ENCODE data around the gene PTPRG. TPM values are rescaled to one million over a fixed set of nuclear protein-coding genes. Genes with fewer than 3 reads are reported as not detected.

The PTPRG gene
- total and polyA plus RNA-seq, 2 donors (not counting 3 experiments of a cell fraction or from before 2014, with no cell fraction given), result 8.9 to 39.1 TPM

- no peaks in the 10 kb centered on the region for H4K20me1 ChIP-seq (replicated peaks; ENCODE audit: control insufficient read depth, extremely low read depth, insufficient read depth, low read length)
- no peaks in the 10 kb centered on the region for H3K9me3 ChIP-seq (replicated peaks; ENCODE audit: control insufficient read depth, insufficient read depth, low read length)
- H3K27me3 ChIP-seq (ENCODE audit: control insufficient read depth in 2 of 2, insufficient read depth in 2 of 2, low read length in 2 of 2), result no peaks in the 10 kb centered on the region
- BruUV-seq (replicated peaks), result no TSS peak
- peak overlapping the region; percentile 79 for H2AFZ ChIP-seq (ENCODE audit: low read depth, low read length)
- H3K4me3 ChIP-seq (replicated peaks in 1 of 3; ENCODE audit: insufficient read depth in 1 of 3, low read depth in 1 of 3, low read length in 3 of 3), result peak overlapping the region; percentile 64 to 93 (median 82)
- H3K4me1 ChIP-seq (ENCODE audit: control insufficient read depth, extremely low read depth, insufficient read depth, low read length), result peaks cover 30% of the 10 kb centered on the region
- H3K27ac ChIP-seq (ENCODE audit: insufficient read depth, low read depth, low read length), result peak overlapping the region; percentile 76
- H3K9me1 ChIP-seq (replicated peaks; ENCODE audit: control insufficient read depth, extremely low read depth, insufficient read depth, low read length), result no peaks in the 10 kb centered on the region
- H3K9ac ChIP-seq (replicated peaks; ENCODE audit: extremely low read depth, insufficient read depth, low read length), result peak overlapping the region; percentile 81
- CTCF ChIA-PET, result interaction anchor here (1.2 to 16.1 kb wide), 4 partner anchors 373 to 625 kb away, joined by 4 to 182 read pairs (median 6); no protein-coding TSS in a partner anchor
- POLR2A ChIA-PET, result interaction anchor here (0.7 kb wide), 1 partner anchor 291 kb away, joined by 3 read pairs; no protein-coding TSS in a partner anchor
- H3K79me2 ChIP-seq (ENCODE audit: control insufficient read depth, insufficient read depth, low read length), result peaks cover 25% of the 10 kb centered on the region
- DNase-seq (ENCODE audit: low read depth, low spot score) (peak; percentile 48), FAIRE-seq (peak; percentile 77)
- intact Hi-C loops (cut with micrococcal nuclease), result loop anchor here (5.0 kb wide), 1 partner anchor 310 kb away; the partner anchor contains the start of gene FHIT
- peak overlapping the region; percentile 94 for H3K4me2 ChIP-seq (ENCODE audit: insufficient read depth, low read length)
- dilution Hi-C loops (cut with MboI; ENCODE audit: extremely low pct_ligation_motif_present, low sequenced_read_pairs), result no loop called here
- TF ChIP-seq POLR2AphosphoS5 (IDR thresholded peaks at IDR 0.05; ENCODE audit: insufficient read depth, low read depth, low read length), result no peak
- TF ChIP-seq POLR2A (IDR thresholded peaks at IDR 0.05; ENCODE audit: low read depth, low read length), result no peak
- TF ChIP-seq MYC (IDR thresholded peaks at IDR 0.05; ENCODE audit: low read depth, low read length), result no peak
- TF ChIP-seq MAX (IDR thresholded peaks at IDR 0.05; ENCODE audit: insufficient read depth, insufficient read length), result no peak
- TF ChIP-seq, protein P1, sequence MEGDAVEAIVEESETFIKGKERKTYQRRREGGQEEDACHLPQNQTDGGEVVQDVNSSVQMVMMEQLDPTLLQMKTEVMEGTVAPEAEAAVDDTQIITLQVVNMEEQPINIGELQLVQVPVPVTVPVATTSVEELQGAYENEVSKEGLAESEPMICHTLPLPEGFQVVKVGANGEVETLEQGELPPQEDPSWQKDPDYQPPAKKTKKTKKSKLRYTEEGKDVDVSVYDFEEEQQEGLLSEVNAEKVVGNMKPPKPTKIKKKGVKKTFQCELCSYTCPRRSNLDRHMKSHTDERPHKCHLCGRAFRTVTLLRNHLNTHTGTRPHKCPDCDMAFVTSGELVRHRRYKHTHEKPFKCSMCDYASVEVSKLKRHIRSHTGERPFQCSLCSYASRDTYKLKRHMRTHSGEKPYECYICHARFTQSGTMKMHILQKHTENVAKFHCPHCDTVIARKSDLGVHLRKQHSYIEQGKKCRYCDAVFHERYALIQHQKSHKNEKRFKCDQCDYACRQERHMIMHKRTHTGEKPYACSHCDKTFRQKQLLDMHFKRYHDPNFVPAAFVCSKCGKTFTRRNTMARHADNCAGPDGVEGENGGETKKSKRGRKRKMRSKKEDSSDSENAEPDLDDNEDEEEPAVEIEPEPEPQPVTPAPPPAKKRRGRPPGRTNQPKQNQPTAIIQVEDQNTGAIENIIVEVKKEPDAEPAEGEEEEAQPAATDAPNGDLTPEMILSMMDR (IDR thresholded peaks at IDR 0.05; ENCODE audit: extremely low read depth in 1 of 2, insufficient read depth in 1 of 2, low read depth in 1 of 2, low read length in 2 of 2), result no peak
- no peak for TF ChIP-seq JUN (IDR thresholded peaks at IDR 0.05; ENCODE audit: borderline replicate concordance, insufficient read depth, insufficient read length, low read depth)
- TF ChIP-seq FOS (IDR thresholded peaks at IDR 0.05; ENCODE audit: borderline replicate concordance, insufficient read depth, low read length), result no peak
- TF ChIP-seq GATA2 (IDR thresholded peaks at IDR 0.05; ENCODE audit: insufficient read depth, insufficient read length, low read depth, low read length), result no peak
- TF ChIP-seq EZH2 (IDR thresholded peaks at IDR 0.05; ENCODE audit: borderline replicate concordance, low read depth, low read length, severe bottlenecking), result no peak
- no peaks in the 10 kb centered on the region for H3K36me3 ChIP-seq (ENCODE audit: control insufficient read depth in 2 of 2, extremely low read depth in 1 of 2, insufficient read depth in 2 of 2, low read length in 2 of 2)
These were observed 810 bp downstream of the PTPRG start for GRCh38 chr3:61562042-61562720.
